GM12873 (cell line): ENCODE data around the gene EYA4.

ENCODE experiments used
- TF ChIP-seq, protein P1 (sequence below): IDR thresholded peaks from 2 replicates; pipeline ENCODE4 v1.5.1; 2012; ENCODE audit warnings: low read depth, mild to moderate bottlenecking, moderate library complexity, low read length, control low read depth; ENCODE audit not compliant: insufficient read depth; ENCODE audit errors: missing control alignments

EYA4 gene

DNA sequence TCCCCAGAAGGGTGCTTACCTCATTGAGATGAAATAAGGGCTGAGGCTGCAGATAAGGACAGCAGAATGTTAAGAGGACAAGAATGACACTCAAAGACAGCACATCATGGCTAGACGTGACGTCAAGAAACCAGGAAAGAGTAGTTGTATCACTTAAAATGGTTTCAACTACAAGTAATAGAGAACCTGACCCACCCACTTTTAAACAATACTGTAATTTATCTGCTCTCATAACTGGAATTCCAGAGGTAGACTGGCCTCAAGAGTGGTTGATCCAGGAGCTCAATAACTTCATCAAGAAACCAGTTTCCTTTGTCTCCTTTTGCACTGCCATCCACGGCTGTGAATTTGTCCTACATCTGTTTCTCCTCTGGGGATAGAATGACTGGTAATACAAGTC, 187.1 kb downstream of the EYA4 start:
- TF ChIP-seq, protein P1, sequence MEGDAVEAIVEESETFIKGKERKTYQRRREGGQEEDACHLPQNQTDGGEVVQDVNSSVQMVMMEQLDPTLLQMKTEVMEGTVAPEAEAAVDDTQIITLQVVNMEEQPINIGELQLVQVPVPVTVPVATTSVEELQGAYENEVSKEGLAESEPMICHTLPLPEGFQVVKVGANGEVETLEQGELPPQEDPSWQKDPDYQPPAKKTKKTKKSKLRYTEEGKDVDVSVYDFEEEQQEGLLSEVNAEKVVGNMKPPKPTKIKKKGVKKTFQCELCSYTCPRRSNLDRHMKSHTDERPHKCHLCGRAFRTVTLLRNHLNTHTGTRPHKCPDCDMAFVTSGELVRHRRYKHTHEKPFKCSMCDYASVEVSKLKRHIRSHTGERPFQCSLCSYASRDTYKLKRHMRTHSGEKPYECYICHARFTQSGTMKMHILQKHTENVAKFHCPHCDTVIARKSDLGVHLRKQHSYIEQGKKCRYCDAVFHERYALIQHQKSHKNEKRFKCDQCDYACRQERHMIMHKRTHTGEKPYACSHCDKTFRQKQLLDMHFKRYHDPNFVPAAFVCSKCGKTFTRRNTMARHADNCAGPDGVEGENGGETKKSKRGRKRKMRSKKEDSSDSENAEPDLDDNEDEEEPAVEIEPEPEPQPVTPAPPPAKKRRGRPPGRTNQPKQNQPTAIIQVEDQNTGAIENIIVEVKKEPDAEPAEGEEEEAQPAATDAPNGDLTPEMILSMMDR, result no peak

DNA sequence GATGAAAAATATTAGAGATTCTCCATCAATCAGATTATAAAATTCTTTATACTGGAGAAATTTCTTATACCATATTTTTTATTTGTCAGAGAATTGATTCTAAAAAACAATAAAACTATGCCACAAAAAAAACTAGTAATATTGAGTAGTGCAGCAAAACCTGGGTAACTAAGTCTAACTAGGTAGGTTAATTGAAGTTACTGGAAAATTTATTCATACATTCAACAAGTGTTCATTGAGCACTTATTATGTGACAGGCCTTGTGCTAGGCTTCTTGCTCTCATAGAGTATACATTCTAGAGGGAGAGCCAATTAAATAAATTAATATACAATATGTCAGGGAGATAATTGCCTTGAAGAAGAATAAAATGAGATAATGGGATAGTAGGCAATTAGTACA, 189.4 kb downstream of the EYA4 start:
- TF ChIP-seq, protein P1, result no peak

DNA sequence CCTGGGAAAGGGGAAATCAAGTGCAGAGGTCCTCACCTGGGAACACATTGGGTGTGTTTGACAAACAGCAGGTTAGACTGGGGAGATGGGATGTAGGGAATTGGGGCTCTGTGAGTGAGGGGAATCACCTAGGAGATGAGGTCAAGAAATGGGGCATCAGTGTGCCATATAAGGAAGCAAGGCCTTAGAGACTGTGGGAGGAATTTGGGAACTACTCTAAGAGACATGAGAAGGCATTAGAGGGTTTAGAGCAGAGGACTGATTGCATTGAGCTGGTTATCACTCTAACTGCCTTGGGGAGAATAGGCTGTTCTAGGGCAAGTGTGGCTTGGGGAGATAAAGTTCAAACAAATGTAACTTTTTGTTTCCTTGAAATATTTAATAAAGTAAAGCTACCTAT, 189.9 kb downstream of the EYA4 start:
- TF ChIP-seq, protein P1, result no peak

- TF ChIP-seq, protein P1, result no peak
These were observed 191.1 kb downstream of the EYA4 start for GRCh38 chr6:133432021-133432989.

- TF ChIP-seq, protein P1, result no peak
These were observed 194.0 kb downstream of the EYA4 start for GRCh38 chr6:133435065-133435728.

DNA sequence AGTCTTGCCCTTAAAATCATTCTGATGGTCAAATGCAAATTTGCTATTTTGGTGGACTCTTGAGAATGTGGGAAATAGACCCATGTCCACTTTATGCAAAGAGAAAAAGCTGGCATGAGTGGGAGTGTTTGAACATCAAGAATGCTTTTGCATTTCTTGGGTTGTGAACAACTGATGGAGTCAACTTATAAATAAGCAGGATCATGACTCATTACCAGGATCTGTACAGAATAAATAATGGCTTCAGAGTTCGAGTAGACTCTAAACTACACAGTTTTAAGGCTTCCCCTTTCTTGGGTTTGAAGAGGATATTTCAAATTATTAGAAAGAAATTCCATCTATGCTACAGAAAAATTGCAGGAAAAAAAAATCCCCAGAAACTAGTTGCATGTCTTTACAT, 195.5 kb downstream of the EYA4 start:
- TF ChIP-seq, protein P1, result no peak

DNA sequence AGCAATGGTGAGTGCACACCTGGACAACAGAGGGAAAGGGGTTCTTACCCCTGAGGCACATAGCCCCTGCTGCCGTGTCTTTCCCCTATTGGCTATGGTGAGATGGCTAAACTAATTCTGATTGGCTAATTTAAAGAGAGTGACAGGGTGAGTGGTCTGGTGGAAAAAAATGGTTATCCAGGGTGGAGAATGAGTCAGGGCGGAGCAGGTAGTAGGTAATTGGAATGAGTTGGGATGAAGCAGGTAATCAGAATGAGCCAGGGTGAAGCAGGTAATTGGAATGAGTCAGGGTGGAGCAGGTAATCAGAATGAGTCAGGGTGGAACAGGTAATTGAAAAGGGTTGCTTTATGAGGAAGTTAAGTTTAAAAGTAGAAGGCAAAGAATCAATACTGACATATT, 200.3 kb downstream of the EYA4 start:
- TF ChIP-seq, protein P1, result no peak
